Measurements from ENCODE around the gene STX16. TPM values are rescaled to one million over a fixed set of nuclear protein-coding genes. Genes with fewer than 3 reads are reported as not detected.

STX16 gene
- total and polyA plus RNA-seq, 2 experiments from 2014 or later, result 23.2 to 41.8 TPM

- Histone ChIP-seq H3K4me3 (no peak overlapping the region), H3K4me1 (ENCODE audit: insufficient read depth) (peaks cover 25% of the 10 kb centered on the region), H3K9me3 (ENCODE audit: low read depth) (no peaks in the 10 kb centered on the region), H3K27me3 (no peaks in the 10 kb centered on the region), H3K36me3 (replicated peaks; ENCODE audit: insufficient read depth, low read depth) (no peaks in the 10 kb centered on the region), H4K20me1 (ENCODE audit: insufficient read depth, poor library complexity, severe bottlenecking) (peaks cover 86% of the 10 kb centered on the region), H3K27ac (no peak overlapping the region), H3K9me2 (replicated peaks; ENCODE audit: insufficient read depth) (no peaks in the 10 kb centered on the region), H2AFZ (no peak overlapping the region), H3K79me2 (peaks cover 99% of the 10 kb centered on the region), H3K4me2 (peak overlapping the region; percentile 94)
- no peak for TF ChIP-seq EZH2 (IDR thresholded peaks at IDR 0.05; ENCODE audit: borderline replicate concordance)
- TF ChIP-seq EZH2phosphoT487 (IDR thresholded peaks at IDR 0.05; ENCODE audit: low read depth, severe bottlenecking, unreplicated experiment), result no peak
- TF ChIP-seq, protein P1, sequence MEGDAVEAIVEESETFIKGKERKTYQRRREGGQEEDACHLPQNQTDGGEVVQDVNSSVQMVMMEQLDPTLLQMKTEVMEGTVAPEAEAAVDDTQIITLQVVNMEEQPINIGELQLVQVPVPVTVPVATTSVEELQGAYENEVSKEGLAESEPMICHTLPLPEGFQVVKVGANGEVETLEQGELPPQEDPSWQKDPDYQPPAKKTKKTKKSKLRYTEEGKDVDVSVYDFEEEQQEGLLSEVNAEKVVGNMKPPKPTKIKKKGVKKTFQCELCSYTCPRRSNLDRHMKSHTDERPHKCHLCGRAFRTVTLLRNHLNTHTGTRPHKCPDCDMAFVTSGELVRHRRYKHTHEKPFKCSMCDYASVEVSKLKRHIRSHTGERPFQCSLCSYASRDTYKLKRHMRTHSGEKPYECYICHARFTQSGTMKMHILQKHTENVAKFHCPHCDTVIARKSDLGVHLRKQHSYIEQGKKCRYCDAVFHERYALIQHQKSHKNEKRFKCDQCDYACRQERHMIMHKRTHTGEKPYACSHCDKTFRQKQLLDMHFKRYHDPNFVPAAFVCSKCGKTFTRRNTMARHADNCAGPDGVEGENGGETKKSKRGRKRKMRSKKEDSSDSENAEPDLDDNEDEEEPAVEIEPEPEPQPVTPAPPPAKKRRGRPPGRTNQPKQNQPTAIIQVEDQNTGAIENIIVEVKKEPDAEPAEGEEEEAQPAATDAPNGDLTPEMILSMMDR (IDR thresholded peaks at IDR 0.05; ENCODE audit: poor library complexity), result no peak
- 72% methylated on average over 2 of the region's 2 CpGs for WGBS (ENCODE audit: low lambda C conversion rate, missing lambda C conversion rate)
- DNase-seq (ENCODE audit: low spot score), result no peak
These were observed 6.2 kb downstream of the STX16 start for GRCh38 chr20:58657262-58657661.

- no peaks in the 10 kb centered on the region for H3K36me3 ChIP-seq (replicated peaks; ENCODE audit: insufficient read depth, low read depth)
- H4K20me1 ChIP-seq (ENCODE audit: insufficient read depth, poor library complexity, severe bottlenecking), result peaks cover 83% of the 10 kb centered on the region
- no peak overlapping the region for H2AFZ ChIP-seq
- H3K4me3 ChIP-seq, result no peak overlapping the region
- no peak for TF ChIP-seq EZH2phosphoT487 (IDR thresholded peaks at IDR 0.05; ENCODE audit: low read depth, severe bottlenecking, unreplicated experiment)
- no peak for TF ChIP-seq EZH2 (IDR thresholded peaks at IDR 0.05; ENCODE audit: borderline replicate concordance)
- TF ChIP-seq, protein P1 (IDR thresholded peaks at IDR 0.05; ENCODE audit: poor library complexity), result no peak
- H3K4me1 ChIP-seq (ENCODE audit: insufficient read depth), result peaks cover 25% of the 10 kb centered on the region
- no peak for DNase-seq (ENCODE audit: low spot score)
- H3K9me3 ChIP-seq (ENCODE audit: low read depth), result no peaks in the 10 kb centered on the region
- H3K27me3 ChIP-seq, result no peaks in the 10 kb centered on the region
- no peaks in the 10 kb centered on the region for H3K9me2 ChIP-seq (replicated peaks; ENCODE audit: insufficient read depth)
- 75% methylated on average over 4 of the region's 4 CpGs for WGBS (ENCODE audit: low lambda C conversion rate, missing lambda C conversion rate)
- peak overlapping the region; percentile 94 for H3K4me2 ChIP-seq
- peaks cover 99% of the 10 kb centered on the region for H3K79me2 ChIP-seq
- H3K27ac ChIP-seq, result no peak overlapping the region
These were observed 6.9 kb downstream of the STX16 start for GRCh38 chr20:58657986-58658385.

DNA sequence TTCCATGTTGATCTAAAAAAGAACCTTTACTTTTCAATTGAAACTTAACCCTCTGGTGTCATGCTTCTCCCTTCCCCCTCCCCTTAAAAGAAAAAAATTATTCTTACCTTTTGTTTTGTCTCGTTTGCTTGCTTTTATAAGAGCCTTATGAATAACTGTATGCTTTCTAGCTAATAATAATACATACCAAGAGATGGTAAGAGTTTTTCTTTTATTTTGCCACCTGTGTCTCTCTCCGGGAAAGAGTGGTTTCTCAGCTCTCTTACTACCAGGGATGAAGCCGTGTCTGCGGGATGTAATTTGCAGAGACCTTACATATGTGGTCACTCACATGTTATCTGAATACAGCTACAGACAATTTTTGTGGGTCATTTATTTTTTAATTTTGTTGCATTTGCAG is 7.7 kb downstream of the STX16 start:
- Histone ChIP-seq H4K20me1 (ENCODE audit: insufficient read depth, poor library complexity, severe bottlenecking) (peaks cover 83% of the 10 kb centered on the region), H3K27me3 (no peaks in the 10 kb centered on the region), H3K4me1 (ENCODE audit: insufficient read depth) (peaks cover 18% of the 10 kb centered on the region), H3K79me2 (peaks cover 99% of the 10 kb centered on the region), H3K9me2 (replicated peaks; ENCODE audit: insufficient read depth) (no peaks in the 10 kb centered on the region), H3K36me3 (replicated peaks; ENCODE audit: insufficient read depth, low read depth) (no peaks in the 10 kb centered on the region), H3K9me3 (ENCODE audit: low read depth) (no peaks in the 10 kb centered on the region), H3K4me2 (peak overlapping the region; percentile 10), H2AFZ (no peak overlapping the region), H3K4me3 (no peak overlapping the region), H3K27ac (no peak overlapping the region)
- whole genome bisulfite sequencing (ENCODE audit: low lambda C conversion rate, missing lambda C conversion rate), result 92% methylated on average over 4 of the region's 4 CpGs
- TF ChIP-seq EZH2 (IDR thresholded peaks at IDR 0.05; ENCODE audit: borderline replicate concordance), result no peak
- no peak for TF ChIP-seq EZH2phosphoT487 (IDR thresholded peaks at IDR 0.05; ENCODE audit: low read depth, severe bottlenecking, unreplicated experiment)
- TF ChIP-seq, protein P1 (IDR thresholded peaks at IDR 0.05; ENCODE audit: poor library complexity), result no peak
- no peak for DNase-seq (ENCODE audit: low spot score)

DNA sequence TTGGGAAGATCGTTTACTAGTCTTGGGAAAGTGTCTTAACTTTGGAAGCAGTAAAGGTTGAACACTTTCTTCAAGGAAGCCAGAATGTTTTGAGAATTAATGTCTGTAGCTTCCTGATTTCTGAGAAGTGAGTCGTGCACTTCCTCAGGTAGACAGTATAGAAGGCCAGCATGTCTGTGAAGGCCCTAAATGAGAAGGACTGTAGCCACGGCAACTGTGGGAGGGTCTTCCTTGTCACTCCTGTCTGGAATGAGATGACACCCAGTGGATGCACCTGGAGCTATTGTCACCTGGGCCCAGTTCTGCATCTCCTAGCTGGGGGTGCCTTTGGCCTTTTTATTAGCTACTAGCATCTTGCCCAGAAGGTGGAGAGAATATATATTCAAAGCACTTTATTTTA is 8.8 kb downstream of the STX16 start:
- H3K27ac ChIP-seq, result no peak overlapping the region
- WGBS (ENCODE audit: low lambda C conversion rate, missing lambda C conversion rate), result 83% methylated on average over 3 of the region's 3 CpGs
- H3K9me3 ChIP-seq (ENCODE audit: low read depth), result no peaks in the 10 kb centered on the region
- no peaks in the 10 kb centered on the region for H3K9me2 ChIP-seq (replicated peaks; ENCODE audit: insufficient read depth)
- no peak overlapping the region for H3K4me2 ChIP-seq
- H3K27me3 ChIP-seq, result no peaks in the 10 kb centered on the region
- no peaks in the 10 kb centered on the region for H3K36me3 ChIP-seq (replicated peaks; ENCODE audit: insufficient read depth, low read depth)
- H2AFZ ChIP-seq, result no peak overlapping the region
- H3K4me1 ChIP-seq (ENCODE audit: insufficient read depth), result peaks cover 13% of the 10 kb centered on the region
- TF ChIP-seq EZH2phosphoT487 (IDR thresholded peaks at IDR 0.05; ENCODE audit: low read depth, severe bottlenecking, unreplicated experiment) (no peak), EZH2 (IDR thresholded peaks at IDR 0.05; ENCODE audit: borderline replicate concordance) (no peak)
- TF ChIP-seq, protein P1 (IDR thresholded peaks at IDR 0.05; ENCODE audit: poor library complexity), result no peak
- DNase-seq (ENCODE audit: low spot score), result no peak
- H3K4me3 ChIP-seq, result no peak overlapping the region
- peaks cover 99% of the 10 kb centered on the region for H3K79me2 ChIP-seq
- H4K20me1 ChIP-seq (ENCODE audit: insufficient read depth, poor library complexity, severe bottlenecking), result peaks cover 84% of the 10 kb centered on the region

Measured in hepatocyte (in vitro differentiated cells).